Neural cell (in vitro differentiated cells): ENCODE data around the gene MYO18A. TPM values are rescaled to one million over a fixed set of nuclear protein-coding genes. Genes with fewer than 3 reads are reported as not detected.

Experiments used
- H2AFZ ChIP-seq: fragments of 200-600, 300-800 bp; sonication (generic), shearing (Covaris generic); 2 replicates; pipeline ENCODE4 v1.6.0; 2014; ENCODE audit warnings: low read depth, mild to moderate bottlenecking, antibody characterized with exemption, low read length, moderate library complexity
- H3F3A ChIP-seq: fragments of 200-600 bp; shearing (Covaris generic); 2 replicates; pipeline ENCODE4 v1.6.1; 2016; ENCODE audit warnings: mild to moderate bottlenecking, moderate library complexity, mixed read lengths, antibody characterized with exemption, low read length; ENCODE audit not compliant: insufficient read depth, poor library complexity, severe bottlenecking
- H3K27ac ChIP-seq: fragments of 200-600, 300-800 bp; sonication (generic), shearing (Covaris generic); 2 replicates; pipeline ENCODE4 v1.5.1; 2014; ENCODE audit warnings: mild to moderate bottlenecking, low read length, moderate library complexity
- H3K27me3 ChIP-seq: fragments of 300-800, 200-600 bp; sonication (generic), shearing (Covaris generic); 2 replicates; pipeline ENCODE4 v1.6.0; 2014; ENCODE audit warnings: mild to moderate bottlenecking, low read depth, low read length, moderate library complexity; ENCODE audit not compliant: insufficient read depth
- H3K36me3 ChIP-seq: fragments of 300-800, 200-600 bp; sonication (generic), shearing (Covaris generic); 2 replicates; pipeline ENCODE4 v1.5.1; 2014; ENCODE audit warnings: mild to moderate bottlenecking, antibody characterized with exemption, low read length, moderate library complexity; ENCODE audit not compliant: insufficient read depth
- H3K4me2 ChIP-seq: fragments of 300-800, 200-600 bp; sonication (generic), shearing (Covaris generic); 2 replicates; pipeline ENCODE4 v1.6.0; 2014; ENCODE audit warnings: mild to moderate bottlenecking, low read length
- H3K4me3 ChIP-seq: fragments of 300-800, 200-600 bp; sonication (generic), shearing (Covaris generic); 2 replicates; pipeline ENCODE4 v1.5.1; 2014; ENCODE audit warnings: mild to moderate bottlenecking, low read length, moderate library complexity
- H3K79me2 ChIP-seq: fragments of 200-600 bp; shearing (Covaris generic); replicated peaks from 2 replicates; pipeline ENCODE4 v1.6.0; 2014; ENCODE audit warnings: mild to moderate bottlenecking, low read length, moderate library complexity; ENCODE audit not compliant: insufficient read depth
- H3K9ac ChIP-seq: fragments of 300-800, 200-600 bp; sonication (generic), shearing (Covaris generic); 2 replicates; pipeline ENCODE4 v1.6.1; 2016; ENCODE audit warnings: mild to moderate bottlenecking, low read length, mixed read lengths
- H3K9me2 ChIP-seq: fragments of 200-600 bp; shearing (Covaris generic); 2 replicates; pipeline ENCODE4 v1.6.1; 2016; ENCODE audit warnings: mild to moderate bottlenecking, low read length, mixed read lengths; ENCODE audit not compliant: insufficient read depth
- H3K9me3 ChIP-seq: fragments of 200-600, 300-800 bp; sonication (generic), shearing (Covaris generic); 2 replicates; pipeline ENCODE4 v1.6.1; 2016; ENCODE audit warnings: mild to moderate bottlenecking, mixed run types, low read length, moderate library complexity, mixed read lengths
- H4K20me1 ChIP-seq: fragments of 200-600 bp; shearing (Covaris generic); 2 replicates; pipeline ENCODE4 v1.6.1; 2016; ENCODE audit warnings: mild to moderate bottlenecking, mixed run types; ENCODE audit not compliant: insufficient read depth
- CTCF ChIP-seq: fragments of 450-650 bp; IDR thresholded peaks from 2 replicates; pipeline ENCODE4 v1.5.1; 2014; ENCODE audit warnings: antibody characterized with exemption, mild to moderate bottlenecking, moderate library complexity; ENCODE audit not compliant: poor library complexity, severe bottlenecking
- EP300 ChIP-seq: fragments of 450-650 bp; conservative IDR thresholded peaks from 2 replicates; pipeline ENCODE4 v1.6.1; 2014; ENCODE audit warnings: antibody characterized with exemption, mild to moderate bottlenecking, moderate library complexity; ENCODE audit not compliant: poor library complexity, severe bottlenecking
- EZH2 ChIP-seq: fragments of 200-600, 300-800 bp; shearing (Covaris generic), sonication (generic); IDR thresholded peaks from 2 replicates; pipeline ENCODE4 v1.6.1; 2014; ENCODE audit warnings: antibody characterized with exemption, low read length, borderline replicate concordance, mild to moderate bottlenecking; ENCODE audit not compliant: insufficient read depth, poor library complexity, severe bottlenecking
- MXI1 ChIP-seq: fragments of 450-650 bp; conservative IDR thresholded peaks from 2 replicates; pipeline ENCODE4 v1.6.1; 2014; ENCODE audit warnings: antibody characterized with exemption, mild to moderate bottlenecking; ENCODE audit not compliant: poor library complexity, severe bottlenecking
- POLR2AphosphoS5 ChIP-seq: IDR thresholded peaks from 2 replicates; pipeline ENCODE4 v1.6.1; 2012
- RAD21 ChIP-seq: fragments of 450-650 bp; conservative IDR thresholded peaks from 2 replicates; pipeline ENCODE4 v1.6.1; 2014; ENCODE audit warnings: antibody characterized with exemption, mild to moderate bottlenecking, moderate library complexity
- REST ChIP-seq: IDR thresholded peaks from 2 replicates; pipeline ENCODE4 v1.6.1; 2012; ENCODE audit warnings: borderline replicate concordance
- SMC3 ChIP-seq: fragments of 450-650 bp; conservative IDR thresholded peaks from 2 replicates; pipeline ENCODE4 v1.6.1; 2014; ENCODE audit warnings: antibody characterized with exemption, mild to moderate bottlenecking, moderate library complexity; ENCODE audit not compliant: poor library complexity
- TAF1 ChIP-seq: IDR thresholded peaks from 2 replicates; pipeline ENCODE4 v1.6.1; 2012; ENCODE audit warnings: low read depth
- polyA plus RNA-seq: library from polyadenylated mRNA; depleted of rRNA; stranded (reverse); fragments of >200 nt; gene quantifications from 2 replicates; pipeline ENCODE4 v1.2.3, GENCODE V29; 2014

MYO18A gene
- polyA plus RNA-seq, 1 donor from 2014 or later, result 21.6 TPM

GRCh38 chr17:29107084-29107483 is 73.1 kb downstream of the MYO18A start:
- TF ChIP-seq REST (no peak), RAD21 (no peak), MXI1 (no peak), CTCF (no peak), EP300 (no peak), EZH2 (no peak), POLR2AphosphoS5 (no peak), TAF1 (no peak)
- Histone ChIP-seq H3K79me2 (no peaks in the 10 kb centered on the region), H3K4me3 (no peak overlapping the region), H4K20me1 (no peaks in the 10 kb centered on the region), H3K9me2 (no peaks in the 10 kb centered on the region), H3K9me3 (no peaks in the 10 kb centered on the region), H3K36me3 (peaks cover 21% of the 10 kb centered on the region), H3K27ac (no peak overlapping the region), H2AFZ (no peak overlapping the region), H3K9ac (no peak overlapping the region), H3F3A (no peaks in the 10 kb centered on the region), H3K27me3 (no peaks in the 10 kb centered on the region), H3K4me2 (no peak overlapping the region)

GRCh38 chr17:29103341-29103740 is 76.9 kb downstream of the MYO18A start:
- Histone ChIP-seq H3K9ac (no peak overlapping the region), H3K4me2 (no peak overlapping the region), H4K20me1 (no peaks in the 10 kb centered on the region), H3K9me2 (no peaks in the 10 kb centered on the region), H3K27ac (no peak overlapping the region), H3F3A (no peaks in the 10 kb centered on the region), H3K4me3 (no peak overlapping the region), H3K36me3 (peaks cover 10% of the 10 kb centered on the region), H2AFZ (no peak overlapping the region), H3K79me2 (no peaks in the 10 kb centered on the region), H3K27me3 (no peaks in the 10 kb centered on the region), H3K9me3 (no peaks in the 10 kb centered on the region)
- TF ChIP-seq MXI1 (no peak), TAF1 (no peak), CTCF (no peak), SMC3 (no peak), POLR2AphosphoS5 (no peak), EP300 (no peak), EZH2 (no peak), REST (no peak), RAD21 (no peak)
